GM18498 (cell line): ENCODE results near the gene TRPM3.

Experiments
- ATAC-seq: cut with Tn5 transposase; IDR thresholded peaks from one replicate; pipeline ENCODE4 v1.9.1; 2021; ENCODE audit warnings: mild to moderate bottlenecking, moderate library complexity; ENCODE audit not compliant: unreplicated experiment

The TRPM3 gene

DNA sequence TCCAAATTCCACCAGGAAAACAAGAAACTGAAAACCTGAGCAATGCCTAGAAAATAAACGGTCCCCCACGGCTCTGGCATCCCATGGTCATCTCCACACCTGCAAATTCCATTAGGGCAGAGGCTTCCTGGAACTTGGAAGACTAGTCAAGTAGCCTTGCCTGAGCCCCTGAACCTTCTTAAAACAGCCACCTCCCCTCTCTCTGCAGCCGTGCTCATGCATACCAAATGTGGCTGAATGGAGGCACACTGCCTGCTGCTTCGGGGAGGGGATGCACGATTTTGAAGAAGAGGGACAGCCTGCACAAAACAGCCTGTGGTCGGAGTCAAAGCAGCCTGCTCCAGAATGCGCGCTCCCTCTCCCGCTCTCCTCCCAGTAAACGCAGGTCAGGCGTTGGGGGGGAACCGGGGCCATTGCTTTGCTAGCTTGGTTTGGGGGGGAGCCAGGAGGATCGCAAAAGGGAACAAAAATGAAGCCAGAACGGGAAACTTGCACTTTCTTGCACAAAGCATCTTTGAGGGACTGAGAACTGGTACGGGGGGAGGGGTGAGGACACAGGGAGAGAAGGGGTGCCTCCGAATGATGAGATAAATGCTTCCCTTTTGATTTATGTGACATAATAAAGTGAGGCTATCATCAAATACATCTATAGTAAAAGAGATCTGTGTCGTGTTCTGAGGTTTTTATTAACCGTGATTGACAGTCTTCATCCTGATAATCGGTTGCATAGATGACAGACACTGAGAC, at the start of gene TRPM3:
TSS of gene TRPM3 (minus strand) at position 347 of the 747 bp plus-strand sequence. CDS start at position 80, 267 bp downstream.
- no peak for ATAC-seq

DNA sequence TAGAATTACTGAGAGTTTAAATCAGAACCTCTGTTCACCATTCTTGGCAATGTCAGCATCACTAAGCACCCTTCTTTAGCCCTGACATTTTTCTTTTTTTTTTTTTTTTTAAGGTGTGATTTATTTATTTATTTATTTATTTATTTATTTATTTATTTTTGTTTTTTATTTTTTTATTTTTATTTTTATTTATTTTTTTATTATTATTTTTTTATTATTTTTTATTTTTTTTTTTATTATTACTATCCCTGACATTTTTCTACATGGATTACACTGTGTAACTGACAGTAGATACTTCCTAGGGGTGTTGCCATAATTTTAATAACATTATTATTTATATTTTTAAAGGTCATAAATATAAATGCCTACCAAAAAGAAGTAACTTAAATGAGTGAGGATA, 47.0 kb upstream of the TRPM3 start:
- ATAC-seq, result no peak

DNA sequence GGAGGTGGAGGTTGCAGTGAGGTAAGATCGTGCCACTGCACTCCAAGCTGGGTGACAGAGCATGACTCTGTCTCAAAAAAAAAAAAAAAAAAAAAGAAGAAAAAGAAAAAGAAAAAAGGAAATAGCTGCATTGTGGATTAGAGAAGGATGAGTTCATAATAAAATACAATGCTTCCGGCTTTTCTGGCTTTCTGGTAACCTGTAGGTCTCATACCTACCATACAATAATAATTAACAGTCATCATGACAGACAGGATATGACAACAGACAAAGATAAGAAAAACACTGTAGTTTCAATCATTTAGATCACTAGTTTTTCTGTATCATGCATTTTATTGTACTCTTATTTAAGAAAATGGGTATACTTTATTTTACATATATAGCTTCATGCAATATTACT, 40.7 kb upstream of the TRPM3 start:
- ATAC-seq, result no peak

DNA sequence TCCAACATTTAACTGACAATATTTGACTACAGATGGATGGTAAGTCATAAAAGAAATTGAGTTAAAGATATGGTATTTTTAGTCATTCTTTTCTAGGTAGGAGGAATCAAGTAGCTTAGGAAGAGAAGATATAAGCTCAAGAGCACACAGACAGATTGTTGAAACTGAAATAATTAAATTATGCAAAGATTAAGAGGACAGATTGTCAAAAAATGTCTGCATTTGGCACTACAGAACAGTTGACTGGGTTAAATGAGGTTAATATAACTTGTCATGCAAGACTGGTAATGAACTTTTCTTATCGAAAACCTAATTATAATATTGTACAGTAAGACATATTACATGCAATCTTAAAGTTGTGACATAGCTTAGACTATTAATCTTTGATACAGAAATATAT, 36.3 kb upstream of the TRPM3 start:
- no peak for ATAC-seq

DNA sequence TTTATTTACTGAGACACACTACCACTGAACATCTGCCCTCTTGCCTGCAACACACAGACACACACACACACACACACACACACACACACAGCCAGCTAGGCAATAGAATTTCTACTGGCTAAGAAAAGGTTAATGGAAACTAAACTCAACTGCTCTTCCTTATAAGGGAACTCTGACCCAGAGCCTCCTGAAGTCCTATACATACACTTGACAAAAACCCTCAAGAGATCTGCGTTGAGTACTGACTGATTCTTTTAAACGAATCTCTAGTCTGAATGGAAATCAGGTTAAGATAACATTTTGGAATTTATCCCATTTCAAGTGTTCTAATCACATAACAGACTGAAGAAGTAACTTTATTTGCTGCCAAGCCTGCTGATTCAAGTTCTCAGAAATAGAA, 25.9 kb upstream of the TRPM3 start:
- ATAC-seq, result no peak

DNA sequence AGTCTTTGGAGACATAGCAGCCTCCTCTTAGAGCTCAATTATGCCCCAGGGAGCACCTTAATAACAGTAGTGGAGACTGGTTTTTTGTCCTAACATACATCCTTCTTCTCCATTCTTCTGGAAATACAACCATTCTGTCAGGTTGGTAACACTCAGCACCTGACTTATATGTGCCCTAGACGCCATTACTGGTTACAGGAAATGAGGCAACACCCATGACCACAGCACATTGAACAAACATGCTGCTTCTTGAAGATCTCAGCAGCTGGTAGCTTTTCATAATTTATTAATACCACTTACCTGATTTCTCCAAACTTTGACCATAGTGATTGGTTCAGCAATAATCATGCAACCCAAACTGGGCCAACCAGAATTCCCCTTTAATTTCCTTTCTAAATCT, 25.1 kb upstream of the TRPM3 start:
- no peak for ATAC-seq

DNA sequence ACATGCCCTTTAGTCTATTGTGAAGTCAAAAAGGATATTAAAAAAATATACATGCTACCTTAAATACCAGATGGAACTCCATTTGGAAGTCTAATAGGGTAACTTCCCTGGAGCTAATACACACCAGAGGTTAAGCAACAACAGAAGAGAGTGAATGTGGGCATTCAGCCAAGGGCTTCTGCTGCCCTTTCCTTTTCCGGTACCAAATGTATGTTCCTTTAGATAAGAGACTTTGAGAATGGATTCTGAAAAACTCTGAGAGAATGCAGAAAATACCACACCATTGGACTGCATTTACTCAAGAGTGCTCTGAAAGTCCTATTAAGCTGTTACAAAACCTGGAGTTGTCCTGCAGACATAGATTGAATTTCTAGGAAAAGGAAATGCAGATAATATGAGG, 23.8 kb upstream of the TRPM3 start:
- no peak for ATAC-seq

DNA sequence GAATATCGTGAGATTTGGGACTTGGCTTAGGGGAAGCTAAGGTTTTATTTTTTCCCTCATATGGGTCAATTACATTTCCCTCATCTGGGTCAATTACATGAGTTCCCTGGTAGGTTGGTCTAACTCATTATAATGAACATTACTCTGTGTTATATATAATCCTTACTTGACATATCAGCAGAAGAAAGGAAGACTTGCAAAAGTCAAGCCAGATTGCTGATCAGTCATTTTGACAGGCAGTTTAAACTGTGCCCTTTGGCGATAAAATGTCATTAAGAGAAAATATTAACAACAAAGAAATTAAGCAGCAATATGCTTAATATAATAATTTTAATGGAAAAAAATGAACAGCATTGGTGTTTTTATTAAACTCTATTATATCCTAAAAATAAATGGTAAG, 23.1 kb upstream of the TRPM3 start:
- ATAC-seq, result no peak

DNA sequence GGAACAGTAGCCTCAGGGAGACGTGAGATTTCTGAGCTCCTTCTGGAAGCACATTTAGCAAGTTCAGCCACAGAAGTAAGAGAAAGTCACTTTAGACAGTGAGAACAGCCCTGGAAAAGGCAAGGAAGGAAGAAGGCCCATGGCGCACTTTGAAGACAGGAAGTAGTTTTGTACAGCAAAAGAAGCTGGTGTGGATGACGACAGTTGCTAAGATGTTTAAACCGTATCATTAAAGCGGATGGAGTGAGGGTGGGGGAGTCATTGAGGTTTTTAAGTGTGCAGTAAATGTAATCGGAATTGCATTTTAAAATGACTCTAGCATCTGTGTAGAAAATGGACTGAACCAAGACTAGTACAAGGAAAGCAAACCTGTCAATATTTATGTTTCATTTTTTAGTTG, 15.3 kb upstream of the TRPM3 start:
- no peak for ATAC-seq

DNA sequence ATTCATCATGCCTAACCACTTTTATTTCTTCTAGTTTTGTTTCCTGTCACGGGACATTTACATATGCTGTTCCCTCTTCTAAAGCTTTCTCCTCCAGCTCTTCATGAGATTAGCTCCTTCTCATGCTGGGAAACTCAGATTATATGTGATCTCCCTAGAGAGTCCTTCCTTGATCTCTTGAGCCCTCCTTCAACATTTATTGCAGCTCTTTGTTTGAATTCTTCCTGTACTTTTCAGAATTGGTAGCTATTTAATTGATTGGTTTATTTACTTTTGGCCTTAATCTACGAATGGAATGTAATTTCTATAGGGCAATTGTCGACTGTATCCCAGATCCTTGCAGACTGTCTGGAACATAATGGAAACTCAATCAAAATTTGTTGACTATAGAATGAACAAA, 9.7 kb upstream of the TRPM3 start:
- ATAC-seq, result no peak

DNA sequence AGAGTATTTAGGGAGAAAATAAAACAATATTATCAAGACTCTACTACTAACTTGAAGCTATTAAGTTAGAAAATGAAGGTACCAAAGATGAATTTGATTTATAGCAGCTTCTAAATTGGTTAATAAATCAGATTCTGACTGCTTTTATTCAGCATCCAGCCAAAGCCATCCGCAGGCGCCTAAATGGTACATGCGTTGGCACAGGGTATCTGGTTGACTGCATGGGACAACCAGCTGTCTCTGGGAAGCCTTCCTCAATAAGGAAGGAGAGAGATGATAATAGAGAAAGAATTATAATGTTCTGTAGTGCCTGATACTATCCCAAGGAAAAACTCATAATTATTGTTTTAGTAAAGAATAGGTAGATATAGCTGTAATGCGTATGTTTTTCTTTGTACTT, 9.1 kb upstream of the TRPM3 start:
- no peak for ATAC-seq

DNA sequence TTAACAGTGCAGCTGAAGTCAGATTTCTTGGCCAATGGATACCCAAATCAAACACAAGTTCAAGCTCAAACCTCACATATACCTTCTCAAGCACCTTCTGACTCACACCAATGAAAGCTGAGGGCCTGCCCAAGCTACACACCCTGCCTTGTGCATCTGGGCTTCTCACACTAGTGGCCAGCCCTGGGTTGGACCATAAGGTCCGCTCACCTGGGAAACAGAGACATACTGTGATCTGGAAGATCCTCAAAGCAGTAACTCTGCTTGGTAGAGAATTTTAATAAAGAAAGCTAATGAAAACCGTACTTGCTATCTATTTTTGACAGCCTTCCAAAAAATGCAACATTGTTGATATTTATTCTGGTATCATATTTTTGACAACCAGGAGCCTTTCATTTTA, 7.4 kb upstream of the TRPM3 start:
- ATAC-seq, result no peak

DNA sequence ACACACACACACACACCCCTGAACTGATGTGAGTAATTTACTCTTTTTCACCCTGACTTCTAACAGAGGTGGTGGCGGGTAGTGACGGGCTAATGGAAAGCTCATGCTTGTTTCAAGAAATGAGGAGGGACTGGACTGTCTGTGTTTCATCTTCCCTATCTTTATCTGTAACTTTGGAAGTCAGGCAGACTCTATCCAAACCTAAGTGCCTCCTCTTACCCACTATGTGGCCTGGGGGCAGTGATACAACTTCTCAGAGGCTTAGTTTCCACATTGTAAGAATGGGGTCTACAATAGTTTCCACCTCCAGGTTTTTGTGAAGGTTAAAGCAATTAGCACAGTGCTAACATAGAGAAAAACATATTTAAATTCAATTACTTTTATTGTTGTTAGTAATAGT, 5.9 kb upstream of the TRPM3 start:
- ATAC-seq, result no peak

DNA sequence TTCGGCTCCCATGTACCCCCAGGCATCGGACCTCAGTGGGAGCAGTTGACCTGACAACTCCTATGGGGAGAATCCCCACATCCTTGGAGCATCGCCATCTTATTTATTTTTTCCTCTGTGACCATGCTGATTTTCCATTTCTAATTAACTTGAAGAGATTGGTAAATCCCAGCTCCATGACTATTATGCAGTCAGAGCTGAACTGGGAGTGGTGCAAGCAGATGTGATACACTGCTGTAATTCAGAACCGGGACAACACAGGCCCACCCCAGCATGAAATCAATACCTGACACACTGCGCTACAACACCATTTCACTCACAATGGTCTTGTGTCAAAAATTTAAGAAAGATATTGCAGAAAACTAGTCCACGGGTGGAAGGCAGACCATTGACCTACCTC, 1.0 kb upstream of the TRPM3 start:
- no peak for ATAC-seq

DNA sequence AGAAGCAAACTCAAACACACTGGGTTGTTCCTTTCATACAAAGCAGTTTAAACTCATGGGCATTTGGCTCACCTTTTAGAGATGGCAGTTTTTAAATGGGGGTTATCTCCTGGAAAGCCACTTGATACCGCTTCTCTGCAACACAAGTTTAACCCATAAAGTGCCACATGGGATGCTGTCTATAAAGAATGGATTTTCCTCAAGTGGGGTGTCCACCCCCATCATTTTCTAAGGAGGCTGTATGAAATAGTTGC, 528 bp upstream of the TRPM3 start:
- ATAC-seq, result no peak

DNA sequence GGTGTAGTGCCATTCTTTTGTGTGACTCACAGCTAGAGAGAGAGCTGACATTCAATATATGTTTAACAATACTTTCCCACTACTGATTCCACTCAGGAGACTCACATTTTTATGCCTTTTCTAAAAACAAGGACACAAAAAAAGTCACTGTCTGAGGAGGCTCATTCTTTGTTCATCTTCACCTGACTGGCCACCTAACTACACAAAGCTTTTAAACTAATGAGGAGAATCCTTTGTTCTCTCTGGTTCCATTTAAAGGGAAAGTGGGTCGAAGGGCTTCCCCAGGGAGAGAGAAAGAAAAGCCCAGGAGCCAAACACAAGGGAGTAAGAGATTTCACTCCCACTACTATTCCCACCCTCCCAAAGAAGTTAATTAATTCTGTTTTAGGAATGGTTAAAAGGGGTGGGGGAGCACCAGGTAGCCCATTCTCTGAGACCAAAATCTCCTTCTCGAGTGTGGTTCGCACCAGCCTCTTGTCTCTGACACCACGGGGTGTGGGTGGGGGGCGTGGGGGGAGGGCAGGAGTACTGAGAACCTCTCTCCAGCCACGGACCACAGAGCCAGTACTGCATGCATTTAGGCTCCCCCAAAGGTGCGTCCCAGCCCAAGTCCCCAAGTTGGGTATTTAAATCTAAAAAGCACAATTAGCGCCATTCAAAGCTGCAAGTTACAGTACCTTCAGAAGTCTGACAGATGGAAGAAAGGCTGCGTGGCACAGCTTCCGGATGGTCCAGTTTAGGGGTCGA, 747 bp downstream of the TRPM3 start:
- no peak for ATAC-seq

DNA sequence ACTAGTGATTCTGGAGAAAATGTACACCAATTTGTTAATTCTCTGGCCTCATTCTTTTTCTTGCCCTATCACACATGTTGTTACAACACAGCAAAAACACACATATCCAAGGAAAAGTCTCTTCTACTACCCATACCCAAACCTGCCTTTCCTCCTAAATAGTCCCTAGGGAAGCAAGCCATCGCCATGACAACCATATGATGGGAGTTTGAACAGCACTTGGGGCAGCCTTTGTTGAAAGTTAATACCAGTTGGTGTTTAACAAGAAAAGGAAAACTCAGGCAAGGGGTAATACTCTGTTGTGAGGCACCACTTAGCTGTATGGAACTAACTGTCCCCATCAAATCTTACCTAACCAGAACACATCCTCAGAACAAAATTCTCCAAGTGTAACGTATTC, 1.7 kb downstream of the TRPM3 start:
- no peak for ATAC-seq

DNA sequence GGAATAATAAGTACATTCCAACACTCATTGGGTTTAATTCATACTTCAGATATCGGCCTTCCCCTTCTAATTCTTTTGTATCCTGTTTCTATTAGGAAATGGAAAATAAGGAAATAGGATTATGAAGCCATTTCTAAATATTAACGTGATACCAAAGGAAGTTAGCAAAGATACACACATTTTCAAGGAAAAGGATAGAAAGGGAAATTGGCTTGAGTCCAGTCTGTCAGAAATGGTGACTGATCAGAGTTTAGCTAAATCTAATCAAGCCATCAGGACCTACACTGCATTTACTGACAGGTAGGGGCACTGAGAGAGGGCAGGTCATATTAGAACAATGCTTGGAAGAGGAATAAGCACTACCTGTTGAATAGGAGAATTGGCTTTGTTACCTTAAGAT, 3.1 kb downstream of the TRPM3 start:
- ATAC-seq, result no peak

DNA sequence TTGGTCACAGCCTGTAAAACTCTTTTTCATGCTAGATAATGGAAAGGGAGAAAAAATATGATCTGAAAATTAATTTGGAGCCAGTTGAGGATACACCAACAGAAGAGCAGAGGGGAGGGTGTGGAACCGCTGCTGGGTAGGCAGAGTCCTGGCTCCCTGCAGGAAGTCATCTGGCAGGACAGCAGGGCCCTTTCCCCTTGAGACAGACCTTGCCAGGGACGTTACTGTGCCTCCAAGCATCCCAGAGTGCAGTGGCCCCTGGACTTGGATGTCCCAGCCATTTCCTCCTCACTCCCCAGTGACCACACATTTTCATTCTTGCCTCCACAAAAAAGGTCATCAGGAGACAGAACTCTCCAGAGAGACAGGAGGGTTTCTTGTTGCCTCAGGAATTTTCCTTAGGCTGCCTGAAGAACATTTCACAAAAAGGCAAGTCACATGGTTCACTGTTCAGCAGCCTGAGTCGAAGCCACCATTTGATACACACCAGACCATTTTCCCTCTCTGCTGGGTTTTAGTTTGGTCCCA, 5.9 kb downstream of the TRPM3 start:
- ATAC-seq, result no peak

DNA sequence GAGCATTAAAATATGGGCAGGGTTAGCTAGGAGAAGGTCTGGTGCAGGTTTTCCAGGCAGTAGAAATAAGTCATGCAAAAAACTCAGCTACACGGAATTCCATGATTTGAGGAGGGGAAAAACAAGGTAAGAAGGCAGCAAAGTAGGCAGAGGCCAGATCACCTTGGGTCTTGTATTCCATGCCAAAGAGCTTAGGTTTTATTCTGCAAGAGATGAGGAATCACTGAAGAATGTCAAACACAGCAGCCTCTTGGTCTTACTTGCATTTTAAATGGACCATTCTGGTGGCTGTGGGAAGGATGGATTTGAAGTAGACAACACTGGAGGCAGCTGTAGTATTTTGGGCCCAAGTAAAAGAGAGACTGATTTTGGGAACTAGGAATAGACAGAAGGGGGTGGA, 8.6 kb downstream of the TRPM3 start:
- no peak for ATAC-seq

DNA sequence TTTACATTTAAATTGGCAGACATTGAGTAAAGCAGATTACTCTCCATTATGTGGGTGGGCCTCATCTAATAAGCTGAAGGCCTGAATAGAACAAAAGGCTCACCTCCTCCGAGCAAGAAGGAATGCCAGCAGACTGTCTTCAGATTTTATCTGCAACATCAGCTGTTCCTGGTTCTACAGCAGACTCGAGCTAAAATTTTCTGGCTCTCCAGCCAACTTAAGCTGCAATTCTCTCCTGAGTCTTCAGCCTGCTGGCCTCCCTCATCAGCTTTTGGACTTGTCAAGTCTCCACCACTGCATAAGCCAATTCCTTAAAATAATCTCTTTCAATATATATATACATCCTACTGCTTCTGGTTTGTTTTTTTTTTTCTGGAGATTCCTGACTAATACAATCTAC, 12.5 kb downstream of the TRPM3 start:
- ATAC-seq, result no peak

DNA sequence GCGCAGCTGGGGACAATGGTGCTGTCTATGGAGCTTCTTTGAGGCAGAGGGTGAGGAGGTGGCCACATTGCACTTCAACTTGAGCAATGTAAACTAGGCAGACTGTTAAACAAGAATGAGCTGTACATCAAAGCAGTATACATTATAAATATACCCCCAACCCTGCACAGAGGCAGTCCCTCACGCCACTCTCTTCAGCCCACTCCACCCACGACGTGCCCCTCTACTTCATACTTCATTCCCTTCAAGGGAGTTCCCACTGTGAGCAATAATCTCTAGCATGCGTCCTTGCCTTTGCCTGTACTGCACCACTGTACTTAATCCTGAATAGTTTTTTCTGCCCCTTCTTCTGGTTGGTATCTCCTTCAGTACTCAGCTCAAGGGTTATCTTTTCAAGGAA, 14.4 kb downstream of the TRPM3 start:
- ATAC-seq, result no peak

DNA sequence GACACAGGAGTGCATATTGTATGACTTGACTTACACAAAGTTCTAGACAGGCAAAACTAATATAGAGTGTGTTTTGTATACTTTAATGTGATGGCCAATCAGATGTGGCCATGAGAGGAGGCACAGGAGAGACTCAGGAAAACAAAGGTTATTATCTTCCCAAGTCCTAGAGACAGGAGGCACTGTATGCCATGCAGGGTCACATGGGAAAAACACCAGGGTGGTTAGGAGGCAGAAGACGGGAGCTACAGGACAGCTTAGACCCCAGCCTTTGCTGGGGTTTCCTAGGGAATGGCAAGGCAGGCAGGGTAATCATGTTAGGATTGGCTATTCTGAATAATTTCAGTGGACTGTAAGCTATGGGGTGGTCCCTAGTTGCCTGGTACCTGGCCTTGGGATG, 16.2 kb downstream of the TRPM3 start:
- no peak for ATAC-seq
